ENCODE results near the gene FLT3.

FLT3 gene

GRCh38 chr13:28002886-28003698 is 97.3 kb downstream of the FLT3 start:
- TF ChIP-seq CTCF (IDR thresholded peaks at IDR 0.05; ENCODE audit: borderline replicate concordance, insufficient read depth, low read depth, low read length), result no peak
- no peak overlapping the region for H3K4me3 ChIP-seq (ENCODE audit: low read depth, low read length)

- no peak for TF ChIP-seq CTCF (IDR thresholded peaks at IDR 0.05; ENCODE audit: borderline replicate concordance, insufficient read depth, low read depth, low read length)
- no peak overlapping the region for H3K4me3 ChIP-seq (ENCODE audit: low read depth, low read length)
Observed at GRCh38 chr13:28001837-28002473, 98.4 kb downstream of the FLT3 start.

- TF ChIP-seq CTCF (IDR thresholded peaks at IDR 0.05; ENCODE audit: borderline replicate concordance, insufficient read depth, low read depth, low read length), result no peak
- H3K4me3 ChIP-seq (ENCODE audit: low read depth, low read length), result no peak overlapping the region
Observed at GRCh38 chr13:28001049-28001448, 99.3 kb downstream of the FLT3 start.

- no peak for TF ChIP-seq CTCF (IDR thresholded peaks at IDR 0.05; ENCODE audit: borderline replicate concordance, insufficient read depth, low read depth, low read length)
- H3K4me3 ChIP-seq (ENCODE audit: low read depth, low read length), result no peak overlapping the region
Observed at GRCh38 chr13:28000567-28000966, 99.8 kb downstream of the FLT3 start.

GRCh38 chr13:27997904-27998522 is 102.4 kb downstream of the FLT3 start:
- TF ChIP-seq CTCF (IDR thresholded peaks at IDR 0.05; ENCODE audit: borderline replicate concordance, insufficient read depth, low read depth, low read length), result peak; percentile 70
- H3K4me3 ChIP-seq (ENCODE audit: low read depth, low read length), result no peak overlapping the region

GRCh38 chr13:27991881-27992280 is 108.5 kb downstream of the FLT3 start:
- no peak overlapping the region for H3K4me3 ChIP-seq (ENCODE audit: low read depth, low read length)
- TF ChIP-seq CTCF (IDR thresholded peaks at IDR 0.05; ENCODE audit: borderline replicate concordance, insufficient read depth, low read depth, low read length), result no peak

All from GM12875 (cell line).